GM18909 (cell line): ENCODE results near the gene MC1R.
A peak's percentile ranks its signal among the peaks of the same experiment; 100 is the strongest.
"Not testable (repeated sequence)": the region's sequence is repeated elsewhere in the genome, so short reads cannot be mapped to it uniquely, and the experiment has no call there.

Experiments used
- ATAC-seq: cut with Tn5 transposase; IDR thresholded peaks from one replicate; pipeline ENCODE4 v1.9.1; 2021; ENCODE audit warnings: mild to moderate bottlenecking; ENCODE audit not compliant: unreplicated experiment, poor library complexity

The MC1R gene

GRCh38 chr16:89918453-89919347 is at the start of gene MC1R:
Gene MC1R (plus strand): TSS chr16:89918862. CDS start chr16:89919259, 397 bp downstream.
- ATAC-seq, result peak; percentile 9

- ATAC-seq, result no peak
Observed at GRCh38 chr16:89869911-89870310, 48.8 kb upstream of the MC1R start.

- ATAC-seq, result no peak
Observed at GRCh38 chr16:89870440-89870839, 48.2 kb upstream of the MC1R start.

GRCh38 chr16:89871895-89872294 is 46.8 kb upstream of the MC1R start:
- no peak for ATAC-seq

- ATAC-seq, result peak; percentile 42
Observed at GRCh38 chr16:89873109-89873971, 45.3 kb upstream of the MC1R start, which contains the start of gene TCF25. Gene TCF25 (plus strand): TSS chr16:89873592. CDS start chr16:89873668, 76 bp downstream.

GRCh38 chr16:89873972-89874689 is 44.5 kb upstream of the MC1R start:
- ATAC-seq, result peak; percentile 74

- not testable (repeated sequence) for ATAC-seq
Observed at GRCh38 chr16:89879123-89879522, 39.5 kb upstream of the MC1R start.

- ATAC-seq, result no peak
Observed at GRCh38 chr16:89880477-89881367, 37.9 kb upstream of the MC1R start.

- no peak for ATAC-seq
Observed at GRCh38 chr16:89881368-89881730, 37.3 kb upstream of the MC1R start.

GRCh38 chr16:89883346-89884040 is 35.2 kb upstream of the MC1R start:
- no peak for ATAC-seq

GRCh38 chr16:89884041-89884421 is 34.6 kb upstream of the MC1R start:
- no peak for ATAC-seq

- ATAC-seq, result no peak
Observed at GRCh38 chr16:89887243-89887642, 31.4 kb upstream of the MC1R start.

GRCh38 chr16:89890200-89890599 is 28.5 kb upstream of the MC1R start:
- no peak for ATAC-seq

- ATAC-seq, result no peak
Observed at GRCh38 chr16:89890886-89891657, 27.6 kb upstream of the MC1R start.

- no peak for ATAC-seq
Observed at GRCh38 chr16:89892055-89892630, 26.5 kb upstream of the MC1R start.

GRCh38 chr16:89892635-89893034 is 26.0 kb upstream of the MC1R start:
- no peak for ATAC-seq

GRCh38 chr16:89893642-89894548 is 24.8 kb upstream of the MC1R start:
- no peak for ATAC-seq
